Thymus (tissue), 11 donors: Measurements from ENCODE around the gene MAST3. TPM values are rescaled to one million over a fixed set of nuclear protein-coding genes. Genes with fewer than 3 reads are reported as not detected.

Experiments used
- DNase-seq, 9 donors: peaks; one replicate each; pipeline ENCODE4 v3.0.0-alpha.2; 2013; ENCODE audit warnings: low spot score in 9 of 9, low read depth in 6 of 9, missing footprints in 1 of 9
- H3K27ac ChIP-seq, 2 donors: one replicate each; pipeline ENCODE4 v1.5.1; 2013; ENCODE audit warnings: control low read depth in 1 of 2, low read depth in 1 of 2, low read length in 1 of 2, mild to moderate bottlenecking in 1 of 2, moderate library complexity in 1 of 2
- H3K27me3 ChIP-seq, 2 donors: one replicate each; pipeline ENCODE4 v1.5.1; 2013; ENCODE audit warnings: low read length in 1 of 2; ENCODE audit not compliant: control insufficient read depth in 2 of 2, insufficient read depth in 1 of 2
- H3K36me3 ChIP-seq, 2 donors: one replicate each; pipeline ENCODE4 v1.5.1; 2013; ENCODE audit warnings: low read length in 1 of 2, mild to moderate bottlenecking in 1 of 2, moderate library complexity in 1 of 2; ENCODE audit not compliant: control insufficient read depth in 2 of 2, insufficient read depth in 2 of 2
- H3K4me1 ChIP-seq, 2 donors: one replicate each; pipeline ENCODE4 v1.5.1; 2013; ENCODE audit warnings: low read length in 2 of 2; ENCODE audit not compliant: control insufficient read depth in 2 of 2, insufficient read depth in 2 of 2
- H3K4me3 ChIP-seq, 2 donors: one replicate each; pipeline ENCODE4 v1.5.1; 2013; ENCODE audit warnings: low read length in 2 of 2, control low read depth in 1 of 2, mild to moderate bottlenecking in 1 of 2
- H3K9me3 ChIP-seq, 2 donors: one replicate each; pipeline ENCODE4 v1.5.1; 2013; ENCODE audit warnings: low read length in 1 of 2, mild to moderate bottlenecking in 1 of 2; ENCODE audit not compliant: control insufficient read depth in 2 of 2, insufficient read depth in 1 of 2
- WGBS: extraction: QIAGEN DNeasy Blood & Tissue Kit; methylation state at CpG from one replicate; pipeline ENCODE4 v1.1.7; 2013; 5-methylcytosine and 5-hydroxymethylcytosine counted together
- polyA plus RNA-seq: library from polyadenylated mRNA; stranded (reverse); fragments of 200-250 nt; gene quantifications from one replicate; pipeline ENCODE4 v1.2.3, GENCODE V29; 2013
- total RNA-seq: library from RNA; stranded (reverse); fragments of 120-200 nt; gene quantifications from one replicate; pipeline ENCODE4 v1.2.4, GENCODE V29; 2013
- donor health status: healthy.

Gene MAST3
- total and polyA plus RNA-seq, 2 donors, result 2.0 to 8.9 TPM

DNA sequence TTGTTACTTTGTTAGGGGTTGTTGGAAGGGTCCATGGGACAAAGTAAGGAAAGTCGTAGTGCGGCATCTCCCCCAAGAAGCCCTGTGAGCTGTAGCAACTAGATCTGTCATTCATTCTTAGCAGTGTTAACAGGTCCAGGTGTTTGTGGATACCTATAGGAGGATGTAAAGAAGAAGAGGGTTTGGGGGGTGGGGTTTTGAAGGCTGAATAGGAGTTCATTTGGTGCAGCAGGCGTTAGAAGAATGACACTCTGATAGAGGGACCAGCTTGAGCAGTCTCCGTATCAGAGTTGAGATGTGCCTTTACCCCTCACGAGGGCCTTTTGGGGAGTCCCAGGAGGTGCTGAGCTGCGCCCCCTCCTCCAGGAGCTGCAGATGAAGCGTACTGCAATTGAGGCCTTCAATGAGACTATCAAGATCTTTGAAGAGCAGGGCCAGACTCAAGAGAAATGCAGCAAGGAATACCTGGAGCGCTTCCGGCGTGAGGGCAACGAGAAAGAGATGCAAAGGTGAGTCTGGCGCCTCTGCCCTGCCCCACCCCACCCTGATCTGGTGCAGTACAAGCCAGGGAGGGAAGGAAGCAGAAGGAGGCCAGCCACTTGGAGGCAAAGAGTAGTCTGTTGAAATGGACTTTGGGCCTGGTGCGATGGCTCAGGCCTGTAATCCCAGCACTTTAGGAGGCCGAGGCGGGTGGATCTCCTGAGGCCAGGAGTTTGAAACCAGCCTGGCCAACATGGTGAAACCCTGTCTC lies 68.4 kb downstream of the MAST3 start:
- no peaks in the 10 kb centered on the region for H3K27me3 ChIP-seq
- no peak overlapping the region for H3K4me3 ChIP-seq
- DNase-seq, result no peak
- peaks cover 3 to 8% of the 10 kb centered on the region in 2 donors for H3K4me1 ChIP-seq
- no peak overlapping the region for H3K27ac ChIP-seq
- peaks cover 61 to 63% of the 10 kb centered on the region in 2 donors for H3K36me3 ChIP-seq
- H3K9me3 ChIP-seq, result no peaks in the 10 kb centered on the region
- 98% methylated on average over 15 of the region's 15 CpGs for WGBS

DNA sequence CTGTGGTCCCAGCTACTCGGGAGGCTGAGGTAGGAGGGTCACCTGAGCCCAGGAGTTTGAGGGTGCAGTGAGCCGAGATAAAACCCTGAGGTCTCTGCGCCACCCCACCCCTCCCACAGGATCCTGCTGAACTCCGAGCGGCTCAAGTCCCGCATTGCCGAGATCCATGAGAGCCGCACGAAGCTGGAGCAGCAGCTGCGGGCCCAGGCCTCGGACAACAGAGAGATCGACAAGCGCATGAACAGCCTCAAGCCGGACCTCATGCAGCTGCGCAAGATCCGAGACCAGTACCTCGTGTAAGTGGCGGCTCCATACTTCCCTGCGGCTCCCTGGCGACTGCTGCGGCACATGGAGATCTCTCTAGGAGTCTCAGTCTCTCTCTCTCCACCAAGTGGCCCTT lies 69.4 kb downstream of the MAST3 start:
- Histone ChIP-seq H3K4me1 (peaks cover 0 to 2% of the 10 kb centered on the region in 2 donors), H3K36me3 (peaks cover 57 to 59% of the 10 kb centered on the region in 2 donors), H3K9me3 (no peaks in the 10 kb centered on the region), H3K27me3 (no peaks in the 10 kb centered on the region), H3K27ac (no peak overlapping the region), H3K4me3 (no peak overlapping the region)
- 98% methylated on average over 21 of the region's 21 CpGs for WGBS
- DNase-seq, result no peak

DNA sequence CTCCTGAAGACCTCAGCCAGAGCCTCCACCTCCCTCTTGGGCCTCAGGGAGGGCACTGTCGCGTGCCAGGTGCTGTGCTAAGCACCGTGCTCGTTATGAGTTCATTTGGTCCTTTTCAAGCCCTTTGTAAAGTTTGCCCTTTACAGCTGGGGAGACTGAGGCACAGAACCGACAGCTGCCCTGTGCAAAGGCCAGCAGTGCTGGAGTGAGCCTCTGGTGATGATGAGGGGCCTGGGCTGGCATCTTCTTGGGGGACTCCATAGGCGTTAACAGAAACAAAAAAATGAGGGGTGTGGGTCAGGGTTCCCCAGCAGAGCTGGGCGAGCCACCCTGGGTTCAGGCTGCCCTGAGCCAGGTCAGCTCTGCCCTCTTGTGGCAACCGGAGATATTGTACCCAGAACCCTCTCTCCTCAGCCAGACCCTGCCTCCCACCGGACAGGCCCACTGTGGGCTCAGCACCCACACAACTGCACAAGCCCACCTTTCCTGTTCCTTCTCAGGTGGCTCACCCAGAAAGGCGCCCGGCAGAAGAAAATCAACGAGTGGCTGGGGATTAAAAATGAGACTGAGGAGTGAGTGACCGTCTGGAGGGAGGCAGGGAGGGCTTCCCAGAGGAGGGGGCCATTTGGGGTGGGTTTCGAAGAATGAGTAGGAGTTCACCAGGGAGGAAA lies 70.5 kb downstream of the MAST3 start:
- 82% methylated on average over 14 of the region's 14 CpGs for WGBS
- Histone ChIP-seq H3K4me1 (peaks cover 0 to 6% of the 10 kb centered on the region in 2 donors), H3K4me3 (no peak overlapping the region)

DNA sequence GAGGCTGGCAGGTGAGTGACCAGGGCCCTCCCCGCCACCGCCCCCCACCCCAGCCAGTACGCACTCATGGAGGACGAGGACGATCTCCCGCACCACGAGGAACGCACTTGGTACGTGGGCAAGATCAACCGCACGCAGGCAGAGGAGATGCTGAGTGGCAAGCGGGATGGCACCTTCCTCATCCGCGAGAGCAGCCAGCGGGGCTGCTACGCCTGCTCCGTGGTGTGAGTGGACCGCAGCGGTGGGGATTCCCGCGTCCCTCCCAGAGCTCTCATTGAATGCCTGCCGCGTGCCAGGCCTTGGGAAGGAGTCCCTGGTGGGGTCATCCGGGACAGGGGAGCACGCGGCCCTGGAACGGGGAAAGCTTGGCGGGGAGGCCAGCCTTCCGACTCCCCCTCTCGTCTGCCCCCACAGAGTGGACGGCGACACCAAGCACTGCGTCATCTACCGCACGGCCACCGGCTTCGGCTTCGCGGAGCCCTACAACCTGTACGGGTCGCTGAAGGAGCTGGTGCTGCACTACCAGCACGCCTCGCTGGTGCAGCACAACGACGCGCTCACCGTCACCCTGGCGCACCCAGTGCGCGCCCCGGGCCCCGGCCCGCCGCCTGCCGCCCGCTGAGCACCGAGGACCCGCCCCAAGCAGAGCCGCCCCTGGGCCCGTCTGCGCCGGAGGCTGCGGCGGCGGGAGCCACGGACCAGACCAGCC lies 71.2 kb downstream of the MAST3 start:
- Histone ChIP-seq H3K4me1 (peaks cover 5 to 14% of the 10 kb centered on the region in 2 donors), H3K9me3 (no peaks in the 10 kb centered on the region), H3K4me3 (no peak overlapping the region), H3K36me3 (peaks cover 41 to 42% of the 10 kb centered on the region in 2 donors), H3K27me3 (peaks cover 2 to 14% of the 10 kb centered on the region in 2 donors), H3K27ac (no peak overlapping the region)
- 97% methylated on average over 66 of the region's 66 CpGs for WGBS
- no peak for DNase-seq

More for the DNA sequence above, 70.5 kb downstream of the MAST3 start:
- peak in 3 of 9 donors; percentile 46 to 64 (median 49) for DNase-seq
- Histone ChIP-seq H3K9me3 (no peaks in the 10 kb centered on the region), H3K36me3 (peaks cover 48% of the 10 kb centered on the region in 2 donors), H3K27ac (no peak overlapping the region), H3K27me3 (peaks cover 0 to 6% of the 10 kb centered on the region in 2 donors)

DNA sequence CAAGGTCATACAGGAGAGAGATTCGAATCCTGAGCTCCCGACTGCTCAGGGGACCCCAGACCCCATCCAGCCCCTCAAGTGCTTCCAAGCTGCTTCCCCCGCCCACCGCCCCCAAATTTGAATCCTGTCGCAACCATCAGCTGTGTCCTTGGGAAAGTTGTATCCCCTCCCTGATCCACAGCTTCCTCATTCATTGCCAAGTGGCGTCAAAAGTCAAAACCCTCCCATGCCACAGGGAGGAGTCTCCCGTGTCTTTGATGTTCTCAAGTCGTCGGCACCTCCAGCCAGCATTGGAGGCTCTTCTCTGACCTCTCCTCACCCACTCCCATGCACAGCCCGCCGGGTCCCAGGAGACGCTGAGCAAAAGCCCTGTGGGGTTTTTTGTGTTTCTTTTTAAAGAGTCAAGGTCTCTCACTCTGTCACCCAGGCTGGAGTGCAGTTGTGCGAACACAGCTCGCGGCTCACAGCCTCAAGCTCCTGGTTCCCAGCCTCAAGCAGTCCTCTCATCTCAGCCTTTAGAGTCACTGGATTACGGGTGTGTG lies 73.2 kb downstream of the MAST3 start:
- DNase-seq, result no peak
- no peak overlapping the region for H3K4me3 ChIP-seq
- H3K27ac ChIP-seq, result no peak overlapping the region
- 89% methylated on average over 16 of the region's 16 CpGs for WGBS
- peaks cover 5 to 20% of the 10 kb centered on the region in 2 donors for H3K4me1 ChIP-seq
- H3K27me3 ChIP-seq, result peaks cover 2 to 33% of the 10 kb centered on the region in 2 donors
- H3K36me3 ChIP-seq, result peaks cover 32 to 33% of the 10 kb centered on the region in 2 donors
- no peaks in the 10 kb centered on the region for H3K9me3 ChIP-seq

DNA sequence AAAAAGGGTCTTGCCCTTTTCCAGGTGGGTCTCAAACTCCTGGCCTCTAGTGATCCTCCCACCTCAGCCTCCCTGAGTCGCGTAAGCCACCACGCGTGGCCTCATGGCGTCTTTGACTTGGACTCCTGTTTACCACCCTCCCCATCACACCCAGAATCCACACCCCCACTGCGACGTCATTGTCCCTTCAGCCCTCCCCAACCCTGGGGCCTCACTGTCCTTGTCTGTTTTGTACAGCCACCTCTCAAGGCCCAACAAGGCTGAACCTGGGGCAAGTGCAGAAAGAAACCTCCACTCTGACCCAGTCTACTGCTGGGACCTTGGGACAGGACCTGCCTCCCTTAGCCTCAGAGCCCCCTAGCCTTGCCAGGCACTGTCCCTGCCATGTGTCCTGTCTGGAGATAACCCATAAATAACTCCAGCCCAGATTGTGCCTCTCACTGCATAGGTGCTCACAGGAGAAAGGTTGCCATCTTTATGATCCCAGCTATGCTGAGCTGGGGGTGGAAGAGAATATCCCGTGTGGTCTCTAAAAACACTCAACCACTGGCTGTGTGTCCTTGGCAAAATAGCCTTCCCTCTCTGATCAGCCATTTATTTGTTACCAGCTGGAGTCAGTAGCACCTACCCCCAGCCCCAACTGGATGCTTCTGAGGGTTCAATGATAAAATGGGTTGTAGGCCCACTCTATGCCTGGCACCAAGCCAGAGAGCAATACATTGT lies 74.2 kb downstream of the MAST3 start:
- no peak for DNase-seq
- H3K9me3 ChIP-seq, result no peaks in the 10 kb centered on the region
- WGBS, result 95% methylated on average over 8 of the region's 8 CpGs
- H3K27ac ChIP-seq, result peak overlapping the region in 1 of 2 donors; percentile 36
- peaks cover 5 to 20% of the 10 kb centered on the region in 2 donors for H3K4me1 ChIP-seq
- peaks cover 2 to 33% of the 10 kb centered on the region in 2 donors for H3K27me3 ChIP-seq
- H3K4me3 ChIP-seq, result no peak overlapping the region
- peaks cover 23 to 25% of the 10 kb centered on the region in 2 donors for H3K36me3 ChIP-seq

DNA sequence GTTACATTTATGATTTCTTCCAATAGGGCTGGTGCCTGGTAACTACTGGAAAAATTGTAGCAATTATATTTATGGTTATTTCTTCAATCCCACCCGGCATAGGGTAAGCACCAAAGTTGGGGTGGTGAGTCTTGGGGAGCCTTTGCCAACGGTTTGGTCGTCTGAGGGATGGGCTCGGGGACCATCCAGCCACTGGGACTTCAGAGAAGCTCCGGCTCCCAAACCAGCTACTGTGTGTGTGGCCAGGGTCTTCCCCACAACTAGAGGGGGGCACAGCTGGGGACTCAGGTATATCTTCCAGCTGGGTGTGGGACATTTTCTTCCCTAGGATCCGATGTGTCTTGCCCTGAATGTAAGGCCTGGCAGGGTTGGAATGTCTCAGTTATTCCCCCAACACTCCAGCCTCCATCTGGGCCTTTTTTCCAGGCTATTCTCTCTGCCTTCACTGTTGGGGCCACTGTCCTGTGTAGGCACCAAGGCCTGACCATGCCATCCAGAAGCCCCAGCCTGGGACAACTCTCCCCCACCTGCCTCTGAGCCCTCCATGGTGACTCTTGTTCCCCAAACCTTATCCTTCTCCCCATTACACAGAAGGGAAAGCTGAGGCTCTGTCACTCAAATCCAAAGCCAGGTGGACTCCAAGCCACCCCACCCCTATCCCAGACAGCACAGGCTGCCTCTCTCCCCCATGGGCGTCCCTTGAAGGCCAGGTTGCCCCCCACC lies 74.9 kb downstream of the MAST3 start:
- H3K9me3 ChIP-seq, result no peaks in the 10 kb centered on the region
- H3K4me1 ChIP-seq, result peaks cover 5 to 20% of the 10 kb centered on the region in 2 donors
- H3K36me3 ChIP-seq, result peaks cover 16 to 19% of the 10 kb centered on the region in 2 donors
- H3K4me3 ChIP-seq, result no peak overlapping the region
- DNase-seq, result no peak
- H3K27me3 ChIP-seq, result peaks cover 2 to 33% of the 10 kb centered on the region in 2 donors
- WGBS, result 96% methylated on average over 7 of the region's 7 CpGs
- H3K27ac ChIP-seq, result no peak overlapping the region

DNA sequence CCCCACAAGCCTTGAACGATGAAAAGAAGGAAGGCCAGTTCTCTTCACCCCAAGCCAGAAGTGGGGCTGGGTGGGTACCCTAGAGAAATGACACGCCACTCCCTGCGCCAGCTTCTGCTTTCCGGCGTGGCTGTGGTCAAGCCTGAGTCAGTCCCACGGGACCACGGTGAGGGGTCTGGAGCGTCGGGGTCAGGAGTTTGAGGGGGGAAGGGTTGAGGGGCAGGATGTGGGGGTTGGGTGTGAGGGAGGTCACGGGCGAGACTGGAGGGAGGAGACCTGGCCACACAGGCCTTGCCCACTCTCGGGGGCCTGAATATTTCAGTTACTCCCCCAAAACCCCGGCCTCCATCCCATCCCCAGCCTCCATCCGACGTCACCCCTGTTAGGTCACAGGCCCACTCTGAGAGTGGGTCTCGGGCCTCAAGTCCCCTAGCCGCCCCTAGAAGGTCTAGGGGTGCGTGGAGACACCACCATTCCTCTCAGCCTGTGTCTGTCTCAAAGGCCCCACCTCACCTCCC lies 75.5 kb downstream of the MAST3 start:
- no peak for DNase-seq
- H3K27ac ChIP-seq, result peak overlapping the region; percentile 36 to 55
- peaks cover 2 to 37% of the 10 kb centered on the region in 2 donors for H3K27me3 ChIP-seq
- peaks cover 14 to 16% of the 10 kb centered on the region in 2 donors for H3K36me3 ChIP-seq
- 46% methylated on average over 18 of the region's 18 CpGs for WGBS
- H3K4me1 ChIP-seq, result peaks cover 5 to 20% of the 10 kb centered on the region in 2 donors
- H3K9me3 ChIP-seq, result no peaks in the 10 kb centered on the region
- peak overlapping the region in 1 of 2 donors; percentile 51 for H3K4me3 ChIP-seq
